ENCODE results near the gene CYP4V2.

CYP4V2 gene

DNA sequence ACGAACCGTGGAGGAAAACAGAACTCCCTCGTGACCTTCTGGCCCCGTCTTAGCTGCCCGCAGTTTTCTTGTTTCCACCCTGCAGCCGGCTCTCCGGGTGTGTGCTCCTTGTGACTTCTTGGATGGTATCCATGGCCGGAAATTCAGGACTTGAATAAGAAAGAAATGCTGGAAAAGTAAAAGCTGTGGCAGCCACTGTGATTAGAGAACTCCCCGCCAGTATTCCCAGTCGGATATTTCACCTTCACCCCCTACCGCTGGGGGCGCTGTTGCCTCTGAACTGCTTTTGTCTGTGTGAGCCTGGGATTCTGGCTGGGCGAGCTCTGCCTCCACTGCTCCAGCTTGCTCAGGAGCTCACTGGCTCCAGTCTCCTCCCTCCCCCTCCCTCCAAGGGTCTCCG is 41.5 kb upstream of the CYP4V2 start:
- Histone ChIP-seq H3K36me3 (ENCODE audit: control insufficient read depth, insufficient read depth, low read length) (no peaks in the 10 kb centered on the region), H3K4me3 (replicated peaks; ENCODE audit: low read depth, low read length) (no peak overlapping the region), H3K27me3 (replicated peaks; ENCODE audit: control insufficient read depth, insufficient read depth, low read length) (no peaks in the 10 kb centered on the region)
- DNase-seq (ENCODE audit: extremely low read depth, insufficient read length) = no peak
- TF ChIP-seq, protein P1, sequence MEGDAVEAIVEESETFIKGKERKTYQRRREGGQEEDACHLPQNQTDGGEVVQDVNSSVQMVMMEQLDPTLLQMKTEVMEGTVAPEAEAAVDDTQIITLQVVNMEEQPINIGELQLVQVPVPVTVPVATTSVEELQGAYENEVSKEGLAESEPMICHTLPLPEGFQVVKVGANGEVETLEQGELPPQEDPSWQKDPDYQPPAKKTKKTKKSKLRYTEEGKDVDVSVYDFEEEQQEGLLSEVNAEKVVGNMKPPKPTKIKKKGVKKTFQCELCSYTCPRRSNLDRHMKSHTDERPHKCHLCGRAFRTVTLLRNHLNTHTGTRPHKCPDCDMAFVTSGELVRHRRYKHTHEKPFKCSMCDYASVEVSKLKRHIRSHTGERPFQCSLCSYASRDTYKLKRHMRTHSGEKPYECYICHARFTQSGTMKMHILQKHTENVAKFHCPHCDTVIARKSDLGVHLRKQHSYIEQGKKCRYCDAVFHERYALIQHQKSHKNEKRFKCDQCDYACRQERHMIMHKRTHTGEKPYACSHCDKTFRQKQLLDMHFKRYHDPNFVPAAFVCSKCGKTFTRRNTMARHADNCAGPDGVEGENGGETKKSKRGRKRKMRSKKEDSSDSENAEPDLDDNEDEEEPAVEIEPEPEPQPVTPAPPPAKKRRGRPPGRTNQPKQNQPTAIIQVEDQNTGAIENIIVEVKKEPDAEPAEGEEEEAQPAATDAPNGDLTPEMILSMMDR (IDR thresholded peaks at IDR 0.05; ENCODE audit: insufficient read depth, low read length, poor library complexity, severe bottlenecking) = peak; percentile 71

GRCh38 chr4:186150926-186151325 is 40.4 kb upstream of the CYP4V2 start:
- Histone ChIP-seq H3K27me3 (replicated peaks; ENCODE audit: control insufficient read depth, insufficient read depth, low read length) (no peaks in the 10 kb centered on the region), H3K4me3 (replicated peaks; ENCODE audit: low read depth, low read length) (no peak overlapping the region), H3K36me3 (ENCODE audit: control insufficient read depth, insufficient read depth, low read length) (no peaks in the 10 kb centered on the region)
- DNase-seq (ENCODE audit: extremely low read depth, insufficient read length) = no peak
- TF ChIP-seq, protein P1 (IDR thresholded peaks at IDR 0.05; ENCODE audit: insufficient read depth, low read length, poor library complexity, severe bottlenecking) = no peak

GRCh38 chr4:186151499-186151898 is 39.9 kb upstream of the CYP4V2 start:
- Histone ChIP-seq H3K36me3 (ENCODE audit: control insufficient read depth, insufficient read depth, low read length) (no peaks in the 10 kb centered on the region), H3K4me3 (replicated peaks; ENCODE audit: low read depth, low read length) (no peak overlapping the region), H3K27me3 (replicated peaks; ENCODE audit: control insufficient read depth, insufficient read depth, low read length) (no peaks in the 10 kb centered on the region)
- DNase-seq (ENCODE audit: extremely low read depth, insufficient read length) = no peak
- TF ChIP-seq, protein P1 (IDR thresholded peaks at IDR 0.05; ENCODE audit: insufficient read depth, low read length, poor library complexity, severe bottlenecking) = no peak

DNA sequence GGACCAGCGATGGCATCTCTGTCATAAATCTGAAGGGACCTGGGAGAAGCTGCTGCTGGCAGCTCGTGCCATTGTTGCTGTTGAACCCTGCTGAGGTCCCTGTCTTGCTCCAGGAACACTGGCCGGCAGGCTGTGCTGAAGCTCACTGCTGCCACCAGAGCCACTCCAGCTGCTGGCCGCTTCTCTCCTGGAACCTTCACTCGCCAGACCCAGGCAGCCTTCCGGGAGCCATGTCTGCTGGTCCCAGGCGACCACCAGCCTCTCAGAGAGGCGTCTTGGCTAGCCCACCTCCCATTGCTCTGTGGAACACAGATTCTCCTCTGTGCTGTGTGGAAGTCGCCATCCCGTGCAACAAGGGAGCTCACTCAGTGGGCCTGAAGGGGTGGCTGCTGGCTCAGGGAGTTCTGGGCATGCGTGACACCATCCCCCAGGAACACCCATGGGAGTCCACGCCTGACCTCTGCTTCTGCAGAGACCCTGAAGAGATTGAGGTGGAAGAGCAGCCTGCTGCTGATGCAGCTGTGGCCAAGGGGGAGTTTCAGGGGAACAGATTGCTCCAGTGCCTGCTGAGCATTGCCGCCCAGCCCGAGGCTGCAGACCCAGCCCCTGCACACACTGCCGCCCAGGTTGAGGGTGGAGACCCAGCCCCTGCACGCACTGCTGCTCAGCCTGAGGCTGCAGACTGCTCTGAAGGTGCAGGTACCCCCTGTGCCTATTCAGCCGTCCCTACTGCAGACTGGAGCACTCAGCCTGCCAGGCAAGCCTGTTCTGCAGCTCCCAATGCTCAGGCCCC is 33.1 kb upstream of the CYP4V2 start:
- Histone ChIP-seq H3K36me3 (ENCODE audit: control insufficient read depth, insufficient read depth, low read length) (no peaks in the 10 kb centered on the region), H3K27me3 (replicated peaks; ENCODE audit: control insufficient read depth, insufficient read depth, low read length) (no peaks in the 10 kb centered on the region), H3K4me3 (replicated peaks; ENCODE audit: low read depth, low read length) (no peak overlapping the region)
- DNase-seq (ENCODE audit: extremely low read depth, insufficient read length) = no peak
- TF ChIP-seq, protein P1 (IDR thresholded peaks at IDR 0.05; ENCODE audit: insufficient read depth, low read length, poor library complexity, severe bottlenecking) = no peak

GRCh38 chr4:186158966-186159365 is 32.4 kb upstream of the CYP4V2 start:
- Histone ChIP-seq H3K4me3 (replicated peaks; ENCODE audit: low read depth, low read length) (no peak overlapping the region), H3K36me3 (ENCODE audit: control insufficient read depth, insufficient read depth, low read length) (no peaks in the 10 kb centered on the region), H3K27me3 (replicated peaks; ENCODE audit: control insufficient read depth, insufficient read depth, low read length) (no peaks in the 10 kb centered on the region)
- TF ChIP-seq, protein P1 (IDR thresholded peaks at IDR 0.05; ENCODE audit: insufficient read depth, low read length, poor library complexity, severe bottlenecking) = no peak
- no peak for DNase-seq (ENCODE audit: extremely low read depth, insufficient read length)
